Stimulated activated CD4-positive, alpha-beta T cell treated with anti-CD3 and anti-CD28 coated beads, Interleukin-1b, Interleukin-23, amount 100 ng/mL, for 4 hours (primary cell): ENCODE measurements around the gene CMTM5.
A peak's percentile ranks its signal among the peaks of the same experiment; 100 is the strongest.
"Not testable (repeated sequence)": the region's sequence is repeated elsewhere in the genome, so short reads cannot be mapped to it uniquely, and the experiment has no call there.

Experiments
- DNase-seq, 2 donors: peaks; one replicate each; pipeline ENCODE4 v3.0.0-alpha.2; 2020; ENCODE audit warnings: low read depth in 2 of 2

The CMTM5 gene

DNA sequence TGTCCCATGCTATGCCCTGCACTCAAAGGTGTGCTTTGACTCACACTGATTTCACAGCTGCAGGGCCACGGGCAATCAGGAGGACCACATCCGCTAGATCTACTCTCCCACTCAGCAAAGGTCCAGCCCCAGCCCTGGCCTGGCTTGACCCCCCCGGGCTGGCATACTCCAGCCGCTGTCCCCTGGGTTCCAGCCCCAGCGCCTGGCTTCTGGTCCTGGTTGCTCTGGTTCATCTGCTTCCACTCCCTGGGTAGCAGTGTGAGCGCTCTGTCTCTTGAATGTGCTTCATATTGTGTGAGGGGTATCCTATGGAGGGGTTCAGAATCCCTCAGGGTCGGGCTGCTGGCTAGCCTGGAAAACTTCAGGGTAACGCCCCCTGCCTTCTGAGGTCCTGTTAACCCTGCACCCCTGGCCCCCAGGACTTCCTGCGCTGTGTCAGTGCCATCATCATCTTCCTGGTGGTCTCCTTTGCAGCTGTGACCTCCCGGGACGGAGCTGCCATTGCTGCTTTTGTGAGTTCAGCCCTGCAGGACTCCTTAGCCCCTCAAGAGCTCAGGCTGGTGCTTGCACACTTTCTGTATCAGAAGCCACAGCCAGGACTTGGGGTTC is 1.9 kb downstream of the CMTM5 start:
- no peak for DNase-seq

DNA sequence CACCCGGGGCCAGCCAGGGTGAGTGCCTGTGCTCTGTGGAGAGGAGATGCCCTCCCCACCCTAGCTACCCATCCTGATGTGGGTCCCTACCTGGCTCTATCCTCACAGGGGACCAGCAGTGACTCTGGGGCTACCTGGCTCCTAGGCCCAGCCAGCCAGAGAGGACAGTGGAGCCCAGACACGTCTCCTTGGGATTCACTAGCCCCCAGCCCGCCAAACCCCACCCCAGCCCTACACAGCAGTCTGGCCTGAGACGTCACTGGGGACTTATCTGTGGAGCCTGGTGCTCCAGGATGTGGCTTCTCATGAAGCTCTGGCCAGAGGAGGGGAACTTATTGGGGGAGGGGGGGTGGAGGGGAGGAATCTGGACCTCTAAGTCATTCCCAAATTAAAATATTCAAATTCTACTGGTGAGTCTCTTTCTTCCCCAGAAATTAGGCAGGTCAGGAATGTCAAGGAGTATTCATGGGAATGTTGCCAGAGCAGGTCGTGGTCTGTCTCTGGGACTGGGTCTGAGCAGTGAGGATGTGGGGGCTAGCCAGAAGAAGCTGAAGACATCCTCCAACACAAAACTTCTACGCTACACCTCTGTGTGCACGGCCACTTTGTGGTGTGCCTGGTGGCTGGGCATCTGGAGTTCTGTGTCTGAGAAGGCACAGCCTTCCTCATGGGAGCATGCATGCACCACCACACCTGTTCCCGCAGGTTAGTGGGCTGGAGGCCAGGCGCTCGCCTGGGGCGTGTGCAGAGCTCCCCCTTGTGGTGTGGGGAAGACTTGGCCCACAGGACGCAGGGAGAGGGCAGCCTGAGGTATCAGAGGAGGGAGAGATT is 2.7 kb downstream of the CMTM5 start:
- peak; percentile 56 to 68 for DNase-seq

DNA sequence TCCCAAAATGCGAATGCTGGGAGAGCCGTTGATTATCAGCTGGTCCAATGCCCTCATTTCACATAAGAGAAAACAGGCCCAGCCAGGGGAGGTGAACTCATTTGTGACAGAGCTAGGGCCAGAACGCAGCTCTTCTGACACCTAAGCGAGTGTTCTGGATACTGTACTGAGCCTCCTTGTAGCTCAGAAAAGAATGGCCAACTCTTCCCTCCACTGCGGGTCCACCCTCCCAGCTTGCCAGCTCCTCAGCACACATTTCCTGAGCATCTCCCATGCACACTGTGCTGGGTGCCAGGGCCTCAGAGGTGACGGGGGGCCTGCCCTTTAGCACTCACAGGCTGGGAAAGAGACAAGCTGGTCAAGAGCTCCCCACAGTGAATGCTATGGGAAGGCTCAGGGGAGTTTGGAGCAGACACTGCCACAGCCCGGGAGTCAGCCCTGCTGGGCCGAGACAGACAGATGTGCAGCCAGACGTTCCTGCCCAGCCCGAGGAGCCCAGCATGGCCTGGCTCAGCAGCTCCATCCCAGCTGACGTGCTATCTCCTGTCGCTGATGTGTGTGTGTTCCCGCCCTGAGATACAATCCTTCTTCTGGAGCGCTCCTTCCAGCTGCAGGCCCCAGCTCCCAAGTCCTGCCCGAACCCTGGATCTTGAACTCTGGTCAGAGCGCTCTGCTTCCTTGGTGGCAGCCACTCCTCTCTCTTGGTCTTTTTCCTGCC is 3.5 kb downstream of the CMTM5 start:
- no peak for DNase-seq

DNA sequence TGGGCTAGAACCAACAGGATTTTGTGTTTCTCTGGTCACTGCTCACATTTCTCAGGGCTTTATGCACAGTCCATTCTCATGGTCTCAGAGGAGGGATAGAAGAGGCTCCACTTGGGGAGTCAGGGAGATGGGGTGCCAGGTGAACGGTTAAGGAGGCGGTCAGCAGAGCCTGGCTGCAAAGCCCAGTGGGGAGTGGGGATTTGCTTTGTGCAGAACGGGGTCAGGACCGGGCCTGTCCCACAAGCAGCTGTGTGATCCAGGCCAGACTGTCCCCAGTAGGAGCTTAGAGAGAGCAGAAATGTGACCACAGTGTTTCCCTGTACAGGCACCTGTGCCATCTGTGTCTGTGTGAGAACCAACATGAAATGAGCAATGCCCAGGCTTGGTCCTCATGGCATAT is 4.1 kb downstream of the CMTM5 start:
- no peak for DNase-seq

DNA sequence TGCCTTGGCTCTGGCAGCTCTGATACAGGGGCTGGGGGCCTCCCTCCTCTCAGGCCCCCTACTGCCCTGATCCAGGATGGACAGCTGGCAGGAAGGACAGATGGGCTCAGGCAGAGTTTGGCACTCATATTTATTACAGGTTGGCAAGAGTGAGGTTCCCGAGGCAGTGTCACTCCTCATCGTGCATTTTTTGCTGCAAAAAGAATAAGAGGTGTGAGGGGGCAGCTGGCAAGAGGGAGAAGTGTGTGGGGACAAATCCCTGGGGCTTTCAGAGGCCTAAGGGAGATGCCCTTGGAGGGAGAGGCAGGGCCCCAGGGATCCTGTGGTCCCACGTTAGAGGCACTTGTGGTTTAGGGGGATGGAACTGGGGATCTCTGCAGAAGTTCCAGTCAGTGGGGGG is 5.0 kb downstream of the CMTM5 start:
- DNase-seq, result no peak

DNA sequence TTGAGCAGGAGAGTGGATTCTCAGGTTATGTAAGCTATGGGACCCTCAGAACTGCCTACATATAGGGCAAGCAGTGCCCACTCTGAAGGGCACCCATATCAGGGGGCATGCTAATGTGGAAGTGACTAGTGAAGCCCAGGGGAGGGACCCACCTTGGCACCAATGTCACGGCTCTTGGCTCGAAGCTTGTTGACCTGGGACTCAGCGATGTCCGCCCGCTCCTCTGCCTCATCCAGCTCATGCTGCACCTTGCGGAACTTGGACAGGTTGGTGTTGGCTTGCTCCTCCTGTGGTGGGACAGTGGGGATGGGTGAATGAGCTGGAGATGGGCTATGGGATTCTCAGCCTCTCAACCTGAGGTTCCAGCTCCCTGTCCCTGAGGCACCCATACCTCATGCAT is 5.4 kb downstream of the CMTM5 start:
- DNase-seq, result no peak

DNA sequence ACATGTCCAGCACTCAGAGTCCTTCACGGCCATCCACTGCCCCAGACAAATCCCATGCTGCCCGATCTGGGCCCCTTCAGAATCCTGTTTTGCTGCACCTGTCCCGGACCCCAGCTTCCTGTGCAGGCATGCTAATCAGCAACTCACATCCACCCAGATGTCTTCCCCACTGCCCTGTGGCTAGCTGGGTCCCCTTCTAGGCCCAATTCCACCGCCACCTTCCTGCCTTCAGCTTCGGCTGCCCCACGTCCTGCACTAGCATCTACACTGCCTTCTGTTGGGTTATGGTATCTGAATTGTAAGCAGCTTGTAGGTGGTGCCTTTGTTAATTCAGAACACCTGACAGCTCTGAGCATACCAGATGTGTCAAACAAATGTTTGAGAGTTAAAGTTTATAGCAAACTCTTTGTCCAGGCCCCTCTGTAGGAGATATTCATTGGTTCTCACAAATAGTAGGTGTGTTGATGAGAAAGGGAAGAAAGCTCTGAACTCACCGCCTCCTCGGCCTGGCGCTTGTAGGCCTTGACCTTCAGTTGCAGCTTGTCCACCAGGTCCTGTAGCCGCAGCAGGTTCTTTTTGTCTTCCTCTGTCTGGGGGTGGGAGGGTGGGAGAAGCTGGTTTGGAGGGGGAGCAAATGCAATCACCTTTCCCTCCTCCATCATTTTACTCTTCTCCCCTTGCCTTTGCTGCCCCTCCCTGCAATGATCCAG is 6.0 kb downstream of the CMTM5 start:
- DNase-seq, result no peak

DNA sequence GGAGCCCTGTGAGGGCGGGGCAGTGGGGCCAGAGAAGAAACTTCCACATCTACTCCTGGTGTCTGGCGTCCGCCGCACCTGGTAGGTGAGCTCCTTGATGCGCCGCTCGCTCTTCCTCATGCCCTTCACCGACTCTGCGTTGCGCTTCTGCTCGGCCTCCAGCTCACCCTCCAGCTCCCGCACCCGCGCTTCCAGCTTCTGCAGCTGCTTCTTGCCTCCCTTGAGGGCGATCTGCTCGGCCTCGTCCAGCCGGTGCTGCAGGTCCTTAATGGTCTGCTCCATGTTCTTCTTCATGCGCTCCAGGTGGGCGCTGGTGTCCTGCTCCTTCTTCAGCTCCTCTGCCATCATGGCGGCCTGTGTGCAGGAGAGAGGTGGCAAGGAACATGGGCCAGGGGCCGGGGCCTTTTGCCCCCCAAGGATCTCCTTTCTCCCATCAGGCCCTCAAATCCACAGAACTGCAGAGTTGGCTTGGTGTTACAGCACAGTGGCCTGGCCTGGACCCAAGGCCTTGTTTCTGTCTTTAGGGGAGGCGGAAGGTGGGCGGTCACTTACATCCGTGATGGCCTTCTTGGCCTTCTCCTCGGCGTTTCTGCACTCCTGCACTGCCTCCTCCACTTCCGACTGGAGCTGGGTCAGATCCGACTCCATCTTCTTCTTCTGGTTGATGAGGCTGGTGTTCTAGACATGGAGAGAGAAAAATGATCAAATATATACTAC is 7.7 kb downstream of the CMTM5 start:
- no peak for DNase-seq

DNA sequence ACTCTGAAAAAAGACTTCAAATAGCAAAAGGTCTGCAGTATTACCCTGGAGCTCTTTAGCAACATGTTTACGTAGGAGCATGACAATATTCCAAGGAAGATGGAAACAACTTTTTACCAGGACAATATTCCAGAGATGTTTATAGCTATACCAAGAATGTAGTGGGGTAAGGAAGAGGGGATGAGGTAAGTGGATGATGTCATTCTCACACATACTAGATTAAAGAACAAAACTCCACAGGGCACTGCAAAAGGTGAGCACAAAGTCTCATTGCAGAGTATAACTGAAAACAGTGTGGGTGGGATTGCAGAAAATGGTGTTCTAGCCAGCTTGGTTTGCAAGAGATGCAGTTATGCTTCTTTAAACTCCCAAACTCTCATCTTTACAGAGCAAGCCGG is 8.4 kb downstream of the CMTM5 start:
- DNase-seq, result no peak

DNA sequence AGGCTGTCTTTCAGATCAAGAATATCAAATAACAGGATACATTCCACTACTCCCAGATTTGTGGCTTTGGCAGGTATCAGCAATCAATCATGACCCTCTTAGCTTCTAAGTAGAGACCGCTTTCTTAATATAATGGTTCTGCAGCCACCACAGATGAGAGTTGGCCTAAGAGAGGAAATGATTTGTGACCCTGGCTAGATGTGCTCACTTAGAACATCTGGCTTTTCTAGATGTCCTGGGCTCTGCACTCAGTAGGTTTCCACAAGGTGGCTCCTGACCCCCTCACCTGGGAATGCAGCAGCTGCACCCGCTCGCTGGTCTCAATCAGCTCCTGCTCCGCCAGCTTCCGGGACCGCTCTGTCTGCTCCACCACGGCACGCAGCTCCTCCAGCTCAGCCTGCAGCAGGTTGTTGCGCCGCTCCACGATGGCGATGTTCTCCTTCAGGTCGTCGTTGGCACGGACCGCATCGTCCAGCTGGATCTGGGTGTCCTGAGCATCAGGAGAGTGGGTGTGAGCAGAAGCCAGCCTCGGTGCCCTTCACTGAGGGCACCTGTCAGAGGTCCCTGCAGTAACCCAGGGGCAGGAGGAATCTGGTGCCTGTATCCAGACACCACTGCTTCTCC is 8.9 kb downstream of the CMTM5 start:
- no peak for DNase-seq

DNA sequence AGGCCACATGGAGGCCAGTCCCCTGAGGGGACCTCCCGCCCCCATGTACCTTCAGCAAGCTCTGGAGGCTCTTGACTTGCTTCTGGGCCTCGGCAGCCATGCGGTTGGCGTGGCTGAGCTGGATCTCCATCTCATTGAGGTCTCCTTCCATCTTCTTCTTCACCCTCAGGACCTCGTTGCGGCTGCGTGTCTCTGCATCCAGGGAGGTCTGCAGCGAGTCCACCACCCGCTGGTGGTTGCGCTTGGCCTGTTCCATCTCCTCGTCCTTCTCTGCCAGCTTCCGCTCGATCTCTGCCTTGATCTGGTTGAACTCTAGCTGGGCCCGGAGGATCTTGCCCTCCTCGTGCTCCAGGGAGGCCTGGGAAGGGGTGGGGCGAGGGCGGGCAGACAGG is 9.4 kb downstream of the CMTM5 start:
- DNase-seq, result not testable (repeated sequence)

DNA sequence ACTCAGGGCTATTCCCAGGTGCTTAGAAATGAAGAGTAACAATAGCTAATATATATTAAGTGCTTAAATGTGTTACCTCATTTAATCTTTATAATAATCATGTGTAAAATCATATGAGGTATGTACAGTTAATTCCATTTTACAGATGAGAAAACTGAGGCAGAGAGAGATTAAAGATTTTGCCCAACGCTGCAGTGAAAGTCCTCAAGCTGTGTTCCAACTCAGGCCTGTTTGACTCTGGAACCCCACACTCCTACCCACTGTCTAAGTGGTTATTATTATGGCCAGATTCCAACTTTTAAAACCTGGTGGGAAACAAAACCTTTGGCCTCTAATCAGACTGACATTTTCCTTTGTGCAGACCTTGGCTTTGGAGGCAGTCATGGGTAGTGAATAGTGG is 10.2 kb downstream of the CMTM5 start:
- DNase-seq, result no peak

DNA sequence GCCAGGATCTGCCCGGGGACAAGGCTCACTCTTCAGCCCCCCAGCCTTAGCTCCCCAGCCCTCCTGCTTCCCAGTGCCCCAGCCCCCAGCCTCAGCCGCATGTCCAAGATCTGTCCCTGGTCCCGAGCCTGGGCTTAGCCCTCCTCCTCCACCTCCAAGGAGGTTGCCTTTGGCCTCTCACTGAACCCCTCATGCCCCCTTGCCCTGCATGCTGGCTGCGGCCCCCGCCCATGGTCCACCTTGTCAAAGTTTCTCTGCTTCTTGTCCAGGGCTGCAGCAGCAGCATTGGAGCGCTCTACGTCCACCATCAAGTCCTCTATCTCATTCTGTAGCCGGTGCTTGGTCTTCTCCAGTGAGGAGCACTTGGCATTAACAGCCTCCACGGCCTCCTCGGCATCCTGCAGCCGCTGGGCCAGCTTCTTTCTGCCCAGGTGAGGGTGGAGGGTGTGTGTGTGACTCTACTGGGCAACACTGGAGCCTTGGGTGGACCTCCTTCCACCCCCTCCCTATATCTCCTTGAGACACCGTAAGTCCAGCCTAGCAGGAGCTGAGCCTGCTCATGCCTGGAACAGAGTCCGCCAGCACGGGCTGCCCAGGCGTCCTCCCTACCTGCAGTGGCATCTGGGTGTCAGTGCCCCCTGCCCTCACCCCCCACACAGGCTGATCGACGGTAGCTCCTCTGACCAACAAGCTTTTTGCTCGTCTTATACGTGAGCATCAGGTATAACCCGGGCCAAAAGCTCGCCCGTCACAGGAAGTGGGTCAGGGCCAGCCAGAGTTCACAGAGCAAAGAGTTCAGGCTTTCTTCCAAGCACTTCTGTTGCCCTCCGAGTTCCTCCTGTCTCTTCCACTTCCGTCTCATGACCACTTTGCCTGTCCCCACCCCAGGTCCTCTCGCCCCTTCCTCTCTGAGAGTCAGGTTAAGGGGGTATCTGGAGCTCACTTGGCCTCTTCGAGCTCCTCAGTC is 11.4 kb downstream of the CMTM5 start:
- DNase-seq, result no peak

DNA sequence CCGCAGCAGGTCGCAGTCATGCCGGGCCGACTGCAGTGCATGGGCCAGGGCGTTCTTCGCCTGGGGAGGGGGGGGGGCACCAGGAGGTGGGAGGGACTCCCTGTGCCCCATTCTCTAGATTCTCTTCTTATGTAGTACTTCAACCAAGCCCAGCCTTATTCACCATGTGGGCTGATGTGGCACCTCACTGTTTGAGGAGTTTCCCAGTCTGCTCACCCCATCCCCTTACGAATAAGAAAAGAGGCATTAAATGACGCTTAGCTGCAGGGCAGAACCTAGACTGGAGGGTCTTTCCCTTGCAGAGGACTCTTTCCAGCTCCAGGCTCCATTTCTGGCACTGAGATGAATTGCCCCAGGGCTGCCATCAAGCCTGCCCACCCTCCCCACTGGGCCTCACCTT is 12.2 kb downstream of the CMTM5 start:
- DNase-seq, result no peak

DNA sequence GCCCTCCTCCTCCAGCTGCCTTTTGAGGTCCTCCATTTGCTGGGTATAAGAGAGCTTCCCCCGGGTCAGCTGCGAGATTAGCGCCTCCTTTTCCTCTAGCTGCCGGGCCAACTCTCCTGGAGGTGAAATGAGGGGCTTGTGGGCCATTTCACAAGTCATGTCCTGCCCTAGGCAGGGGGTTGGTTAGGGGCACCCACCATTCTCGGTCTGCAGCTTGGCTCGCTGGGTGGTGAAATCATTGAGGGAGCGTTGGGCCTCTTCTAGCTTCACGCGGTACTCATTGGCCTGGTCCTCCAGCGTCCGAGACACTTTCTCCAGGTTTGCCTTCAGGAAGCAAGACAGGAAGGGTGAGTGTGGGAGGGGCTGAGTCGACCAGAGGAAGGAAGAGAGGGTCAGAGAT is 12.6 kb downstream of the CMTM5 start:
- no peak for DNase-seq

DNA sequence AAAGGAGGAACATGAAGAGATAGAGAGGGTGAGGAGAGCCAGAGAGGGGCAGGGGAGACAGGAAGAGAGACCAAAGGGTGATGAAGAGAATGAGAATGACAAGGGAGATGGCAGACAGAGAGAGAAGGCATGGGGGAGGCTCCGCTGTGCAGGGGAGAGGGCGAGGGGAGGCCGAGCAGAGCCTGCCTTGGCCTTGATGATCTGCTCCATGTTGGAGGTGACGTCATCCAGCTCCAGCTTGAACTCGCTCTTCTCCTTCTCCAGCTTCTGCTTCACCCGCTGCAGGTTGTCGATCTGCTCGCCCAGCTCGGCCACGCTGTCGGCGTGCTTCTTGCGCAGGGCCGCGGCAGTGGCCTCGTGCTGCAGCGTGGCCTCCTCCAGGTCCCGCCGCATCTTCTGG is 13.0 kb downstream of the CMTM5 start:
- not testable (repeated sequence) for DNase-seq

DNA sequence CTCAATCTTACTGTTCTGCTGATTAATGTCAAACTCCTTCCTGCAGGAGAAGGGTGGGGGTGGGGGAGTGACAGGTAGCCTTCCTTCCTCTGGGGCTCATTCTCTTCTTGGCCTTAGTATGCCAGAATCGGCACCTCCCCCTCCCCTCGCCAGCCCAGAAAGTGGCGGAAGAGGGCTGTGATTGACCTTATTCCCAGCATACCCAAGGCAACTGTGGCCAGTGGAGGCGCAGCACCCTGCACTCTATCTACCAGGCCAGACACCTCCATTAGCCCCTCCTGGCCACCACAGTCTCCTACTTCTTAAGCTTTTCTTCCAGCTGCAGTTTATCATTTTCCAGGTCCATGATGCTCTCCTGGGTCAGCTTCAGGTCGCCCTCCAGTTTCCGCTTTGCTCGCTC is 15.8 kb downstream of the CMTM5 start:
- DNase-seq, result no peak

DNA sequence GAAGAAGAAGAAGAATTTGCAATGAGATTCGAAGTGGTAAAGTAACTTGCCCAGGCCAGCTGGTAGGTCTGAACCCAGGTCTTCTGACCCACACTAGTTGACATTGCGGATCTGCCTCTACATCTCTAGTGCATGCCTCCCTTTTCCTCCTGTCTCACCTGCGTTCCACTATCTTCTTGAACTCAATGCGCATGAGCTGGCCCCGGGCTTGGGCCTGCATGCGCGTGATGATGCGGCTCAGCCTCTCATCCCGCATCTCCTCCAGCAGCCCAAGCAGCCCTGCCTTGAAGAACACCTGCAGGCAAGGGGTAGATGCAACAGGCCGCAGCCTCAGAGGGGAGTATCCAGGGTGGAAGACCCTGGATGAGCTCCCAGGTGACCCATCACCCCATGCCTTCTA is 19.3 kb downstream of the CMTM5 start:
- DNase-seq, result no peak

DNA sequence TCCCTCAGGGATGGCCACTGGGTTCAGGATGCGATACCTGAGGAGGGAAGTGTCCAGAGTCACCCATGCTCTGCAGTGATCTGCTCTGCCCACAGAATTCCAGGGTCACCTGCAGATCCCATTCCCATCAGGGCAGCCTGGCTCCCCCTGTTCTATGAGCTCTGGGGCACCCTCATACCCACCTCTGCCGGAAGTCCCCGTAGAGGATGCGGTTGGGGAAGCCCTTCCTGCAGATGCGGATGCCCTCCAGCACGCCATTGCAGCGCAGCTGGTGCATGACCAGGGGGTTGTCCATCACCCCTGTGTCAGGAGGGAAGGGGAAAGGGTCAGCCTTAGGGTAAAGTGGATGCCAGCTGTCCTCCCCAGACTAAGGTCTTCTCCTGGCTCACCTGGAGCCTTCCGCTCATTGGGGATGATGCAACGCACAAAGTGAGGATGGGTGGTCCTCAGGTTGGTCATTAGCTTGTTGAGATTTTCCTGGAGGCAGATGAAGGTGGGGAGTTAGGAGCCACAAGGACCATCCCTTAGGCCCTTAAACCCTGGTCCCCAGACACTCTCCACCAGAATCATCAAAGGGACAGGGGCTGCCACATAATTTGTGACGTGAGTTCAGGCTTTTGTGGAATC is 20.0 kb downstream of the CMTM5 start:
- no peak for DNase-seq

DNA sequence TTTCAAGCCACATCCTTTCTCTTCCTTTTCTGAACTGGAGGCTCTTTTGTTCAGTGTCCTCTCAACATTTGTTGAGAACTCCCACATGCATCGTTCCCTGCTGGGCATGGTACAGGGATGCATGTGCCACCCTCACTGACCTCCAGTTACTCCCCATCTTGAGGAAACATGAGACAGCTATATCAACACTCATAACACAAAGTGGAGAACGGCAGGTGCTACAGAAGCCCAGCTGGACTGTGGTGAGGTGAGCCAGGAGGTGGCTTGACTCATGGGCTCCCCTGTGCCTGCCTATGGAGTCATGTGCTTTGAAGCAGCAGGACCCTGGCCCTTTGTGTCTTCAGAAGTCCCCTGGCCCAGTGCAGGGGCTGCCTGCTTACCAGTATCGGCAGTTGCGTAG is 21.5 kb downstream of the CMTM5 start:
- DNase-seq, result no peak
